ENCODE data around the gene FAM229B.
"Not testable (repeated sequence)": the region's sequence is repeated elsewhere in the genome, so short reads cannot be mapped to it uniquely, and the experiment has no call there.

FAM229B gene

DNA sequence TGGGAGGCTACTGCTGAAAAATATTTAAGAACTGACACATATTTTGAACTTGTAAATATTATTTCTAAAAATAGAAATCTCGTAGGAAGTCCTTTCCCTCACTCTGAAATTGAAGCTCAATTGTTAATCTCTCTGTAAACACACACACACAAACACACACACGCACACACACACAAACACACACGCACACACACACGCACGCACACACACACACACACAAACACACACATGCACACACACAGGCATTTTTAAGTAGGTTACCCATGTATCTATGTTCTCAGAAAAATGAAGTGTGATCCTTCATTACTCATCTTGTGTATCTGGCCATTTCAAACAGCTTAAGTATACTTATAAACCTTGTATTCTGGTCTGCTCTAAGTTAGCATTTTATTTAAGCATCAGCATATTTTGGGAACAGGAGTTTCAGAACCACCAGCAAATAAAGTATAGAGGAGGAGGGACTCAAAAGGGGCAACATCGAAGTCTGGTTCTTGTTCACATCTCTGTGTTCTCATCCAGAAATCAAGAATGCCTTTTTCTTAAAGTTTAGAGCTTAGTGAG, 21.9 kb upstream of the FAM229B start:
- DNase-seq (ENCODE audit: low spot score) = no peak

DNA sequence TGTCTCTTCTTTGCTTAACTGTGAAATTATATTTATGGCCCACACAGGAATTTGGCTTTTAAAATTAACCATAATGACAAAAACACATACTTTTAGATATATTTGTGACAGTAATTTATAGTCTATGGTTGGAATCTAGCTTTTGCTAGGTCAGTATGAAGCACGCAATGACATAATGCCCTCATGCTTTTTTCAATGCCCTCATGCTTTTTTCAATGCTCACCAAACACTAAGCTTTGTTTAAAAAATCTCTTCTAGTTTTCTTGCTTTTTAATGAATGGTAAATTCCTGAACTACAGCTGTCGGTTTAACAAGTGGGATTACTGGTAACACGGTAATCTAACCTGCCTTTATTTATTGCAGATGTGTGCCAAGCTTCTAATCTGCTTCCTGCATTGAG, 20.8 kb upstream of the FAM229B start:
- DNase-seq (ENCODE audit: low spot score) = no peak

DNA sequence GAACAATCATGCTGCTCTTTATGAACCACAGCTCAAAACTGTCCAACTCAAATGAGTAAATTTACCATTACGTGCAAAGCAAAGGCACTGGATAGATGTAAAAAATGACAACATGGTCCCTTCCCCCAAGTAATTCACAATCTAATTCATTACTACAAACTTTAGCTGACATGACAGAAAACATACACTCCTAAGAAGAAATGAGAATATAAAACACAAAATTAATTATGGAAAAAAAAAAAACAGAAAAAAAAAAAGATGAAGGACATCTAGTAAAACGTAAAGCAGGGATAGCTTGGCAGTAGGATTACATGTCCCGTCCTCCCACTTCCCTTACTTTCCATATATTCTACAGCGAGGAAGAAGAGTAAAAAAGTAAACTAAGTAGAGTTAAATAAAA, 5.8 kb upstream of the FAM229B start:
- DNase-seq (ENCODE audit: low spot score) = no peak

DNA sequence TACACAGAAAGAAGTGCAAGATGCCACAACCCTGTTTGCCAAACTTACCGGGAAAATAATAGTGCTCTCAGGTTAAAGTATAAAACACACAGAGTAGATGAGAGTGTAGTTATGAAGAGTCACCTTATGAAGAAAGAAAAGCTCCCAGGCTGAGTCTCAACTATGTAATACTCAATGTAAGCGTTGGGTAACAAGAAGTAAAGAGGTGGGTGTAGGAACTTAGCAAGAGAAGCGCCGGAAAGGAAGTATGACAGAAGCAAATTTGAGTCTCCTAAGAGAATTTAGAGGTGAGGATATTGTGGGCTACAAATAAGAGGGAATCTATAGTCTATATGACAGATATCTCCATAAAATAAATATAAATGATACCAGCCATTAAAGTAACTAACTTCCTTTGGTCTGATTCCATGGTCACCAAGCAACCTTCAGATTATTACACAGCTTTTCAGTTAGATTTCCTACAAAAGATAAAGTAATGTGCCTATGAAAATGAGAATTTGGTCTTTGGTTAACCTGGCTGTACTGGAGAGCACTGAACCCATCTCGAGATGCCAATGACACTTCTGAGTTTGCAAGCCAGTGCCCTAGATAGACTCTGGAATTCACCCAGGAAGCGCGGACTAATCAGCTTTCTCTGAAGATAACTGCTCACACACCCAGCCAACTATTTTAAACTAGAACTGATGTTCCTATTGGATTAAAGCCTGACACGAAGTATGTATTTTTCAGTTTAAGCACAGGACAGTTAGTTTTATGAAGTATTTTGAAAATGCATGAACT, 1.9 kb upstream of the FAM229B start:
- no peak for DNase-seq (ENCODE audit: low spot score)

DNA sequence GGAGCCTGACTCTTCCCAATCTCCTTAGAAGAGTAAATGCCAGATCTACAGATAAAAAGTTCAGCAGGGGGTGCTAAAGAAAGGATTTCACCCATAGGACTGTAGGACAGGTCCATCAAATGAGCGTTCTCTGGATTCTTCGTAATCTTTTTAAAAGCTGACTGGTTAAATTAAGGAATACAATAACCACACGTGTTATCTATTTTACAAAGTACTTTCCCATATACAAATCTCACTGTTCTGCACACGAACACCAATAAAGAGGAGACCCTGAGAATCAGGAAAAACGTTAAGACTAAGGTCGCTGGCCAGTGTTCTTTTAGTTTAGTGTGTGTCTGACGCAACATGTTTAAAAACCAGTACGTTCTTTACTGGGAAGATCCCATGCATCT, 651 bp upstream of the FAM229B start:
- no peak for DNase-seq (ENCODE audit: low spot score)

DNA sequence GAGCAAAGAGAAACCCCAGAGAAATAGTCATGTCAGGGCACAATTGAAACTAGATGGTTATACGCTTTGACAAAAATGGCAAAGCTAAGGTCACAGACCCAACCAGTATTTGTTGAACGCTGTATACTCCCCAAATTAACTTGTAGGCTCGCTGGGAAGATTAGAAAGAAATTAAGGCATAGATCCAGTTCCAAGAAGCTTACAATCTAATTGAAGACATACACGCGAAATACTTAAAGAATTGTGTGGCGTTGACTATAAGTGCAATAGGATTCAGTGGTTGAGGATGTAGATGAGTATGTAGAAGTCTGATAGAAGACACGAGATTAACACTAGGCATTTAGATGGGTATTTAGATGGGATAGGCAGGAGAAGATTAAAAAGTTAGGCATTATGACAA, 525 bp downstream of the FAM229B start:
- no peak for DNase-seq (ENCODE audit: low spot score)

DNA sequence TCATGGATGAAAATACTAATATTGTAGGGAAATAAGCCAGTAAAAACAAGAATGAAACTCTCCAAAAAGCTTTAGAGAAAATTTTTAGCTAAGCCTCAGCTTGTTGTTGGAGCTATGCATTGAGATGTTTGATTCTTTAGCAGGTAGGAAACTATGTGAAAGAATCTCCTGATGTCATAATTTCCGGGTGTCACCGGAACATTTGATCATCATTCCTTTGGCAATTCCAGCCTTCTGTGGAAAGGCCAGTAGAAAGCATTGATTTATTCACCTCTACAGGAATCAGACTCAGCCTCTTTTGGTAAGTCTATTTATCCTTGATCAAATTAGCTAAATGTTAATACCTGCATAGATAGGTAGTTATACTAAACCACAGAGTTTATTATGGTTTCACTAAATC, 9.5 kb downstream of the FAM229B start:
- DNase-seq (ENCODE audit: low spot score) = no peak

DNA sequence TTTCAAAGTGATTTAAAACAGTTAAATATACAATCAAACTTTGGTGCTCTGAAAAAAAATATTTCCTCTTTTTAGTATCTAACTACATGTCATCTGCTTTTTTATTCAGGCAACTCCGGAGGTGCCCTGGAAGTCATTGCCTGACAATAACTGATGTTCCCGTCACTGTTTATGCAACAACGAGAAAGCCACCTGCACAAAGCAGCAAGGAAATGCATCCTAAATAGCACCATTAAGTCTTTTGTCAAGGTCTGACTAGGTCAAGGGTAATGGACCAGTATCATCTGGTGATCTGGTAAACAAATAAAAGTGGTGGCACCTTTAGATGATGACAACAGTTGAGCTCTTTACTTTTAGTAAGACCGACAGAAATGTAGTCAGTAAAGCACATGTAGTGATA, 13.2 kb downstream of the FAM229B start:
- DNase-seq (ENCODE audit: low spot score) = no peak

DNA sequence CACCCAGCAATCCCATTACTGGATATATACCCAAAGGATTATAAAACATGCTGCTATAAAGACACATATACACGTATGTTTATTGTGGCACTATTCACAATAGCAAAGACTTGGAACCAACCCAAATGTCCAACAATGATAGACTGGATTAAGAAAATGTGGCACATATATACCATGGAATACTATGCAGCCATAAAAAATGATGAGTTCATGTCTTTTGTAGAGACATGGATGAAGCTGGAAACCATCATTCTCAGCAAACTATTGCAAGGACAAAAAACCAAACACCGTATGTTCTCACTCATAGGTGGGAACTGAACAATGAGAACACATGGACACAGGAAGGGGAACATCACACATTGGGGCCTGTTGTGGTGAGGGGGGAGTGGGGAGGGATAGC, 18.6 kb downstream of the FAM229B start:
- DNase-seq (ENCODE audit: low spot score) = not testable (repeated sequence)

DNA sequence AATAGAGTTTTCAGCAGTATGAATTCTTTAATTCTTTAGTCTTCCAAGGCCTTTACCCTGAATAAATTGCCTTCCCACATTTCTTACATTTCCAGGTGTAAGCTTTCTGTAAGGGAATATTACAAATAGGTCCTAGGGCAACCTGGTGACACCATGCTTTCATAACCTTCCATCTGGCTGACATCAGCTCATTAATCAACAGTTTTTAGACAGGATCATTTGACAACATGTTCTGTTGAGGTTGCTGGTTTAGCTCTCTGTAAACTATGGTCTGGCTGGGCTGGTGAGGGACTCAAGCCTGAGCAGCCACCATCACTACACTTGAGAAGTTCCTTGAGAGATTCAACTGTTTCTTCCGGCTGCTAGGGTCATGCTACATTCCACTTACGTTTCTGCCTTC, 19.2 kb downstream of the FAM229B start:
- DNase-seq (ENCODE audit: low spot score) = no peak

DNA sequence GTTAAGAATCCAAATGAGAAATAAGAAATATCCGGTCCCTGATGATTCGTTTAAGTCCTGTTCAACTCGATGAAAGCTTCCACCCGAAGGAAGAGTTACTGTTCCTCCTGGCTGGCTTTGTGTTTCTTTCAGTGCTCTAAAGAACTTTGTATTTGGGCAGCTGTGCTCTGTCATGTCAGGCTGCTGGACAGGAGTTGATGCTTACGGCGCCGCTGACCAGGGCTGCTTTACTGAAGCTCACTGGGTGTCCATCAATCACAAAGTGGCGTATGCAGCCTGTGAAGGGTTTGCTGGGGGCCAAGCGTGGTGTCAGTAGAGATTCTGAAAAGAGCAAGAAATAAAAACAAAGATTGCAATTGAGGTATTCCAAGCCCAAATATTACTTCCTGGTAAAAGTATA, 21.9 kb downstream of the FAM229B start:
- DNase-seq (ENCODE audit: low spot score) = no peak

DNA sequence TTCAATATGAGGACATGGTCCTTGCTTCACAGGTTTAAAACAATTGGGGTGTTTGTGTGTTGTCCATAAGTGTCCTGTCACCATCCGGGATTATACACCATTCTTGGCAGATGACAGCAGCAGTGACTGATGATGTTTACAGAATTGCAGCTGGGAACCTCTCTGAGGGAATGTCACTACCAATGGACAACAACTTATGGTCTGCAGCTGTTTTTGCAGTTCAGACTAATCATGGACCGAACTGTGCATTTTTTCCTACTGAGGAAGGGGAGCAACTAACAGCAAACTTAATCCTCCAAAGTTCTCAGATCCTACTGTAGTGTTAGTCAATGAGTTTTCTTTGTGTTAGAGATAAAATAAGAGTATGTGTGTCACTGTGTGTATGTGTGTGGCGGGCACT, 26.0 kb downstream of the FAM229B start:
- DNase-seq (ENCODE audit: low spot score) = no peak

DNA sequence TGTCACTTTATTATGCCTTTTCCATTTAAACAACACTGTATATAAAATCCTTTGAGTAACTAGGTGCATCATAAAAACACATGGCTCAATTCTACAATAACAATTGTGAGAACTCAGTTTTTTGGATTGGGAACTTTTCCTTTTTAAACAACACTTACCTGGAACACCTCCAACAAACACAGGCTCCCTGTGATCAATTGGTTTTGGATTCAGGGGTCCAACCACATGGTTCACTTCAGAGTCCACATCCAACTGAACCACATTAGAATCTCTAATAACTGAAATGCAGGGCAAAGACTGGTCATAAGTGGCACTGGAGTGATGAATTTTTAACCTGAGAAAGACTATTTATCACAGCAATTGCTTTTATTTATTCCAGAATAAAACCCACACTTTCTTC, 26.5 kb downstream of the FAM229B start:
- DNase-seq (ENCODE audit: low spot score) = no peak

DNA sequence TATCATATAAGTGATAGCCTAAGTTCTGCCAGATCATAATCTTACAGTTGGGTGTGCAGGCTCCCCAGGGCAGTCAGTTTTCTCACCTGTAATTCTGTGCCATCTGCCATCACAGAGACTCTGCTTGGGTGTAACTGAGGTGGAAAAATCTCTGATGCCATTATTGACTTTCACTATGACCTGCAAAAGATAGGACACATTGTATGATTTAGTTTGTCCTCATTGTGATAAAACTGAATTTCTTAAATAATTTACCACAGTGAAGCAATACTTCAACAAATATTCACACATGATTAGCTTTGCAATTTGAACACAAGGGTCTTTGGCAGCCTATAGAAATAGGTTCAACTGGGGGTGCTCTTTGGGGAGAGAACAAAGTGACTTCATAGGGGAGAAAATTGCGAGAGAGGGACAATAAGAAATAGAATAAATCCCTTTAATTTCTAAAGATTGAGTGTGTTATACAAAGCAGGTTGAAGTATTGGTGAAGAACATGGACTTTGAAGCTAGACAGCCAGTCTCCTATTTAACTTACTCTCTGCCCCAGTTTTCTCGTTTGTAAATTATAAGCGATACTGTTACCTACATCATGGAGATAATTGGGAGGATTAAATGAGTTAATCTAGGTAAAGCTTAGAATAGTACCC, 27.3 kb downstream of the FAM229B start:
- DNase-seq (ENCODE audit: low spot score) = no peak

DNA sequence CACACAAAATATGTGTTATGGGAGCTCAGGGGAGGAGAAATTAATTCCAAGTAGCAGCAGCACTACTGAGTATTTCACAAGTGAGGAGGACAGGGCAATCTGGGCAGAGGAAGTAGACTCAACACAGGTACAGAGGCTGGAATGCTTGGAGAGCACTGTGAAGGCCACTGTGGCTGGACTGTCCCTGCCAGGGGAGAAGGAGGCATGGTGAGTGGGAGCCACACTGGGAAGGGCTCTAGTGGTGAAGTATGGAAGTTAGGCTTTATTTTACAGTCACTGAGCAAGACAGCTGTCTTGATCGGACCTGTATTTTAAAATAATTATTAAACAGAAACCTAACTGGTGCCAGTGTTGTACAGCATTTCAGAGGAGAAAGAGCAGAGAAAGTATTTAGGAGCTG, 28.8 kb downstream of the FAM229B start:
- DNase-seq (ENCODE audit: low spot score) = no peak

DNA sequence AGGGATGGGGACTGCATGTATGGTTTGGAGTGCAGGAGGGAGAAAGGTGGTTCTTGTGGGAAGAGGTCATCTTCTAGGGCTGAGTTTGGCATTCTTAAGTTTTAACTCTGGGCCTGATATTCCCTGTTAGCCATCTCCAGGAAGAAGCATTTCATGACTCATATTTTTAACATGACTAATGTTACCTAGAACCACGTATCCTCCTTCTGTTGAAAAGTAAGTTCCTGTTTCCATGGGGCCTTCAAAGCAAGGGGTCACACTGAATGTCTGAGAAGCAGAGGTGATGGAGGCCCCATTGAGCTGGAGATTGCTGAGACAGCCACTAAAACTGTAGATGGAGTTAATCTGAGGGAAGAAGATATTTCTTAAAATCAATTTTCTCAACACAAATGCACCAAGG, 30.2 kb downstream of the FAM229B start:
- no peak for DNase-seq (ENCODE audit: low spot score)

DNA sequence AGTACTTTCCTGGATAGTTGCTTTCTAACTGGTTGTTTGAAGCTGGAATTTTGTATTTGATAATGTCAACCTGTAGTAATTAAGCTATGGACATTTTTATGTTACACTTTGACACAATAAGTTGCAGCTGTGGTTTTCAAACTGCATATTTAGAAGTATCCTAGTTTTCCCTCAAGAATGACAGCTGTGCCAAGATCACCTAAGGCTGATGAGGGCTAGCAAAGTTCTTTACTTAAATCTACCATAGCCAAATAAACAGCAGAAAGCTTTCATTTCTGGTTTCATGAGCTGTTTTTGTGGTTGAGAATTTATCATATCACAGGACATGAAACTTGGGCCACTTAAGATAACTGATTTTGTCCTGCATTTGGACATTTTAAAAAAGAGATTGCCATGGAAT, 30.6 kb downstream of the FAM229B start:
- no peak for DNase-seq (ENCODE audit: low spot score)

DNA sequence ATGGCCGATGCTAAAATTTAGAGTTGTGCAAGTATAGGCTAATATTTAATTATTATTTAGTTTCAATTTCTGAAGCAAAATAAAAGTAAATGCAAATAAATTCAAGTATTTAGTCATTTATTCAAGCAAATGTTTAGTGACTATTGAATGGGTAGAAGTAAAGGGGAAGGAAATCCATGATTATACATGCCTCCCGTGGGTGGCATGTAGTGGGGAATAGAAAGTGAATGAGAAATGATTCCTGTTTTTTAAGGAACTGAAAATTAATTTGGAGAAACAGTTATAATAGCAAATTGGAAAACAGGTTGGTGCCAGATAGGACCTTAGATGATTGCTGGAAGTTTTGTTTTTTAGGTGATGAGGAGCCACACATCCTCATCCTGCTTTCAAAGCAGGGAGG, 35.4 kb downstream of the FAM229B start:
- no peak for DNase-seq (ENCODE audit: low spot score)

DNA sequence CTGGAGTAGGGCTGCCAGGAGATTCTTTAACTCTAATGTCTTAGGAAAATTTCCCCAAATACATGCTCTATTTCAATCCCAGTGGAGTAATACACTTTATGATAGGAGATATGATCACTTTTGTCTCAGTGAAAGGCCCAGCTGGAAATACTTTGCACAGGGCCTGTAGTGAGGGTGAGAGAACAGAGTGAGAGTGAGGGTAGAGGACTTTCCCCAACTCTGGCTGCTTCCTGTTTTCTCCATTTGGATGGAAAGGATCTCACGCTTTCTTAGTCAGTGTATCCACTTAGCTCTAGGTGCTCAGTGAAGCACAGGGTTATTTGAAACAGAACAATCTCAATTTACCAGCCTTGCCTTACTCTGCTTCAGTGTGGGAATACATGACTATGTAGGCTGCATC, 36.6 kb downstream of the FAM229B start:
- no peak for DNase-seq (ENCODE audit: low spot score)

DNA sequence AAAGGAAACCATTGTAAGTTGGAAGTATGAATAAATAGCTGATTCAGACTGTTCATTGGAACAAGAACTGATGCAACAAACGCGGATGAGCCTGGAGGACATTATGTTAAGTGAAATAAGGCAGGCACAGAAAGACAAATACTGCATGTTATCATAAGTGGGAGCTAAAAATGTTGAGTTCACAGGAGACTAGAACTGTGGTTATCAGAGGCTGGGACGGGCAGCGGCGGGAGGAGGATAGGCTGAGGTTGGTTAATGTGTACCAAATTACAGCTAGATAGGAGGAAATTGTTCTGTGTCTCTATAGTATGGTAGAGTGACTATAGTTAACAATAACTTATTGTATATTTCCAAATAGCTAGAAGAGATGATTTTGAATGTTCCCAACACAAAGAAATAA, 40.8 kb downstream of the FAM229B start:
- DNase-seq (ENCODE audit: low spot score) = no peak

DNA sequence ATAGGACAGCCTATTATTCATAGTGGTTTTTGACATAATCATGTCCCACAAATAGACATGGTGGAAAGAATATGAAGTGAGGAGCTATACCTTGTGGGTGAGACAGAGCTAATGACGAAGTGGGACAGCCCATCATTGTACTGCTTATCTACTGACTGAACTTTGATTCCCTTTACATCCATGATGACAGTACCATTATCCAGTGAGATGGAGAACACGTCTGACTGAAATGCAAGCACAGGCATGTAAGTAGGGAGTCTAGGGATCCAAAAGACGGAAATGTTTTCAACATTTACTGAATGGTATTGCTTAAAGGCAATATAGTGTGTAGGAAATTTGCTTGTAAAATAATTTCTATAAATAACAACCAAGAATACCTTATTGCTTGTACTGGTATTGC, 43.5 kb downstream of the FAM229B start:
- no peak for DNase-seq (ENCODE audit: low spot score)

DNA sequence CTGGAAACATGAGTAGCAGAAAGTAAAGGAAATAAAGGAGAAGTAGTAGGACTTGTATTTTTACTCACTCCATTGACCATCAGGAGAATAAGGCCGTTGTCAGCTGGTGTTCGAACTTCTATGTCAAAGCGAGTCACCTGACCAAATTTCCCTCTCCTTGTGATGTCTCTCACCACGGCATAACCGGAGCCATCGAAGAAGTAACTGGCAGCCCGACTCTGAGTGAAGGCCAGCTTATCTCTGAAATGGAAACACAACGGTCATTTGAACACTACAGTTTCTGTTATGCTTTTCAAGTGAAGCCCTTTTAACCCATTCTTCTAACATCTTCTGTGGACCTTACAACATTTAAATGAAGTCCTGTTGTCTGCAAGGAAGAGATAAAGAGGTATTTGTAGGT, 51.7 kb downstream of the FAM229B start:
- no peak for DNase-seq (ENCODE audit: low spot score)

DNA sequence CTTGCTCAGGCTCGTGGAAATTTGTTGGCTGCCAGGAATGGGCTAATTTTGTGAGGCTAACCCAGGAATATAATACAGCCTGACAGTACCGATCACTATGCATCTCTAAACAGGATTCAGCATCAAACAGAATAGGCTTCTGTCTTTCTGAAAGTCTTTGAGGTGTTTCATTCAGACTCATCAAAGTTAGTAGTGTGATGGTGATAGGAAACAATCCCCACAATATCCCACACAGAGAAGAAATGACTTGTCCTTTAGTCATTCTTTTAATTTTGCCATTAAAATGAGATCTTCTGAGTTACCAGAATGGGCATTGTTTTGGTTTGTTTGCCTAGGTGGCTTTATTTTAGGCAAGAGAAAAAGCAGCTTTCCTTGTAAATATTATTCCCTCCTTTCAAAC, 54.3 kb downstream of the FAM229B start:
- no peak for DNase-seq (ENCODE audit: low spot score)

All from CD4-positive, alpha-beta T cell treated with Interleukin-6 at 100 ng/mL for 8 hours (primary cell).